Activated B cell treated with CpG ODN at 0.5 μM for 24 hours (primary cell): ENCODE results near the gene ANKRD27. TPM values are rescaled to one million over a fixed set of nuclear protein-coding genes. Genes with fewer than 3 reads are reported as not detected.

ENCODE experiments used
- ATAC-seq: fragments of 200-7000 bp; cut with Tn5 transposase; one replicate; pipeline ENCODE4 v1.10.0; 2021; ENCODE audit warnings: low read depth, mild to moderate bottlenecking, moderate library complexity
- CTCF ChIA-PET: fragments of 350-600 bp; sonication (Branson Sonifier 250); formaldehyde crosslinking; loops from one replicate; lab custom pipeline; 2021; ENCODE audit warnings: antibody characterized with exemption; lab: Charles Lee
- POLR2A ChIA-PET: fragments of 350-600 bp; sonication (Branson Sonifier 250); formaldehyde crosslinking; loops from one replicate; lab custom pipeline; 2021; ENCODE audit warnings: antibody characterized with exemption; lab: Charles Lee
- DNase-seq: peaks from one replicate; pipeline ENCODE4 v3.0.0; 2022
- H3K27ac Mint-ChIP-seq: one replicate; pipeline ENCODE4 v1.8.0; 2020; ENCODE audit warnings: mixed read lengths
- H3K27me3 Mint-ChIP-seq: one replicate; pipeline ENCODE4 v1.8.0; 2021; ENCODE audit warnings: mixed read lengths
- H3K36me3 Mint-ChIP-seq: one replicate; pipeline ENCODE4 v1.8.0; 2021; ENCODE audit warnings: low read depth, mixed read lengths
- H3K4me1 Mint-ChIP-seq: one replicate; pipeline ENCODE4 v1.8.0; 2021; ENCODE audit warnings: mixed read lengths
- H3K4me3 Mint-ChIP-seq: one replicate; pipeline ENCODE4 v1.8.0; 2020; ENCODE audit warnings: mild to moderate bottlenecking, mixed read lengths
- H3K9me3 Mint-ChIP-seq: one replicate; pipeline ENCODE4 v1.8.0; 2020; ENCODE audit warnings: mixed read lengths
- CTCF ChIP-seq: fragments of 200-600 bp; IDR thresholded peaks from one replicate; pipeline ENCODE4 v1.8.0; 2022; ENCODE audit warnings: antibody characterized with exemption, mild to moderate bottlenecking
- intact Hi-C: fragments of 100-400 bp; cut with micrococcal nuclease; formaldehyde crosslinking; loops from one replicate; pipeline ENCODE4 v1.15.1; 2024
- total RNA-seq: library from RNA; stranded (reverse); gene quantifications from 2 replicates; pipeline ENCODE4 v1.2.3, GENCODE V29; 2022

The ANKRD27 gene
- total RNA-seq, 1 donor from 2014 or later = 44.7 TPM

DNA sequence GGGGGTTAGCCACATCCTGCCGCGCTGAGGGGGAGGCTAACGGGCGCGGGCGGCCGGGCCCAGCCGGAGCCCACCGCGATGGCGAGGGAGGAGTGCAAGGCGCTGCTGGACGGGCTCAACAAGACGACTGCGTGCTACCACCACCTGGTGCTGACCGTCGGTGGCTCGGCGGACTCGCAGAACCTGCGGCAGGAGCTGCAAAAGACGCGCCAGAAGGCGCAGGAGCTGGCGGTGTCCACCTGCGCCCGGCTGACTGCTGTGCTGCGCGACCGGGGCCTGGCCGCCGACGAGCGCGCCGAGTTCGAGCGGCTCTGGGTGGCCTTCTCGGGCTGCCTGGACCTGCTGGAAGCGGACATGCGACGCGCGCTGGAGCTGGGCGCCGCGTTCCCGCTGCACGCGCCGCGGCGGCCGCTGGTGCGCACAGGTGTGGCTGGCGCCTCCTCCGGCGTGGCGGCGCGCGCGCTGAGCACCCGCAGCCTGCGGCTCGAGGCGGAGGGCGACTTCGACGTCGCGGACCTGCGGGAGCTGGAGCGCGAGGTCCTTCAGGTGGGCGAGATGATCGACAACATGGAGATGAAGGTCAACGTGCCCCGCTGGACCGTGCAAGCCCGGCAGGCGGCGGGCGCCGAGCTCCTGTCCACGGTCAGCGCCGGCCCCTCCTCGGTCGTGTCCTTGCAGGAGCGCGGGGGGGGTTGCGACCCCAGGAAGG lies 1.4 kb upstream of the ANKRD27 start:
- POLR2A ChIA-PET = interaction anchor here (3.0 kb wide), 1 partner anchor 15 kb away, joined by 28 read pairs; the partner anchor contains the start of gene NUDT19
- peaks cover 16% of the 10 kb centered on the region for H3K27me3 Mint-ChIP-seq
- H3K9me3 Mint-ChIP-seq = no peaks in the 10 kb centered on the region
- CTCF ChIA-PET = no interaction called here
- no peak for TF ChIP-seq CTCF
- peaks cover 26% of the 10 kb centered on the region for H3K4me1 Mint-ChIP-seq
- intact Hi-C loops = loop anchor here (5.0 to 10.0 kb wide), 3 partner anchors 269 to 698 kb away; partner anchors contain the start of genes CEBPG, DPY19L3 and RHPN2
- H3K27ac Mint-ChIP-seq = no peak overlapping the region
- H3K36me3 Mint-ChIP-seq = peaks cover 4% of the 10 kb centered on the region
- no peak for DNase-seq
- peak overlapping the region; percentile 87 for H3K4me3 Mint-ChIP-seq
- no peak for ATAC-seq

- TF ChIP-seq CTCF = no peak
- Mint-ChIP-seq H3K36me3 (peaks cover 4% of the 10 kb centered on the region), H3K27ac (peak within 1 kb of the TSS; percentile 63), H3K4me1 (peaks cover 26% of the 10 kb centered on the region), H3K9me3 (no peaks in the 10 kb centered on the region), H3K4me3 (peak within 1 kb of the TSS; percentile 87), H3K27me3 (peaks cover 12% of the 10 kb centered on the region)
- peak; percentile 57 for DNase-seq
- POLR2A ChIA-PET = interaction anchor here (0.8 to 3.0 kb wide), 2 partner anchors 16 to 24 kb away, joined by 3 to 28 read pairs; partner anchors contain the start of gene NUDT19
- intact Hi-C loops = loop anchor here (1.0 to 10.0 kb wide), 7 partner anchors 16 to 699 kb away; partner anchors contain the start of genes CEBPG, DPY19L3, FAAP24 and NUDT19
- peak; percentile 25 for ATAC-seq
- CTCF ChIA-PET = no interaction called here
These were observed 773 bp upstream of the ANKRD27 start, which contains the start of gene RGS9BP for GRCh38 chr19:32675720-32676185. Gene RGS9BP, plus strand, starts transcription at chr19:32675848. Its CDS starts 416 bp downstream, at chr19:32676264.

DNA sequence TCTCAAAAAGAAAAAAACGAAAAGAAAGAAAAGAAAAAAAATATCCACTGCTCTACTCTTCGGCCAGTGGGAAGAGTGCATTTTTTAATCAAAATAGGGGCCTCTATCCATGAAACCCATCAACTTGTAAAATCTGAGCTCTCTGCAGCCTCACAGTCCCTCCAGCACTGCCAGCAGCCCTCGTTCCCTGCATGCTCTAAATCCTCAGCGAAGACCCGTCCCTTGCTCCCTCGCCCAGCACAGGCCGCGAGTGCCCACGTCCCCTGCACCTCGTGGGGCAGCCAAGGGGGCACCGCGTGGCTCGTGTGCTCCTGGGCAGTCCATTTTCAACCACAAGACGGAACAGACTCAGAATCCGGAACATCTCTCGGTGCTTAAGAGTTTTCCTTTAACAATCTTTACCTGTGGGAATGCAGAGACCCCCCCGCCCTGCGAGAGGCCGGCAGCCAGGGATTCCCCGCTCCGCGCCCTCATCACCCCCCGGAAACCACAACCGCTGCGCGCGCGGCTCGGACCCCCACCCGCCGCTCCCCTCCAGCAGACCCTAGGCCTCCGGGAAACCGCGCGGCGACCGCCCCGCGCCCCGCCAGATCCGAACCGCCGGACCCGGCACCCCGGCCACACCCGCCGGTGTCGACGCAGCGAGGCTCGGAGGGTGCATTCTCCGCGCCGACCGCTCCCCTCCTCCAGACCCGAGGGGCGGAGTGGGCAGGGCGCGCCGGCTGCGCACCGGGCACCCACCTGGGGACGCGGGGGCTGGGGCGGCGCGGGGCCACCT lies 638 bp downstream of the ANKRD27 start:
- Mint-ChIP-seq H3K36me3 (peaks cover 9% of the 10 kb centered on the region), H3K27ac (peak overlapping the region; percentile 84), H3K4me3 (peak overlapping the region; percentile 91), H3K4me1 (peaks cover 32% of the 10 kb centered on the region), H3K27me3 (peaks cover 10% of the 10 kb centered on the region), H3K9me3 (no peaks in the 10 kb centered on the region)
- ATAC-seq (no peak), DNase-seq (no peak)
- intact Hi-C loops = loop anchor here (2.0 to 10.0 kb wide), 3 partner anchors 390 to 700 kb away; partner anchors contain the start of genes CEBPG and RHPN2
- ChIA-PET POLR2A (interaction anchor here (1.1 to 3.0 kb wide), 2 partner anchors 17 kb away, joined by 4 to 28 read pairs; partner anchors contain the start of gene NUDT19), CTCF (no interaction called here)
- no peak for TF ChIP-seq CTCF

DNA sequence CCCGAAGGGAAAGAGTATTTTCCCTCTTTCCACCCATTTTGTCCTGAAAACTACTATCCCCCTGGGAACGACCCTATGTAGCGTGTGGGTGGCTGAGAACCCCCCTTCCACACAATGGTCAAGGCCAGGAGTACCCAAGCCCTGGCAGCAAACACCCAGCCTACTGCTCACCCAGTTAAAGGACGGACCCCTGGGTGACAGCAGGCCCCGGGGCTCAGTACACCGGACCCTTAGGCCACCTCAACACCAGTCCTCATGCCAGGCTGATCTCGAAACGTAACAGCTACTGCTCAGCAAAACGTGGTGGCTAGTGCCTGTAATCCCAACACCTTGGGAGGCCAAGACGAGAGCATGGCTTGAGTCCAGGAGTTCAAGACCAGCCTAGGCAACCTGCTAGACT lies 1.4 kb downstream of the ANKRD27 start:
- DNase-seq (no peak), ATAC-seq (no peak)
- intact Hi-C loops = loop anchor here (10.0 kb wide), 2 partner anchors 391 to 701 kb away; partner anchors contain the start of genes CEBPG and RHPN2
- Mint-ChIP-seq H3K36me3 (peaks cover 10% of the 10 kb centered on the region), H3K27ac (no peak overlapping the region), H3K4me1 (peaks cover 34% of the 10 kb centered on the region), H3K9me3 (no peaks in the 10 kb centered on the region), H3K27me3 (peaks cover 10% of the 10 kb centered on the region), H3K4me3 (peak overlapping the region; percentile 91)
- no peak for TF ChIP-seq CTCF
- POLR2A ChIA-PET = interaction anchor here (1.1 kb wide), 1 partner anchor 18 kb away, joined by 4 read pairs; the partner anchor contains the start of gene NUDT19
- CTCF ChIA-PET = no interaction called here
